Ovary (tissue), 9 donors: ENCODE data around the gene H2BK1. TPM values are rescaled to one million over a fixed set of nuclear protein-coding genes. Genes with fewer than 3 reads are reported as not detected.

Experiments
- DNase-seq, 5 donors: peaks; one replicate each; pipeline ENCODE4 v3.0.0-alpha.2; 2019 to 2020
- H3K27ac ChIP-seq, 2 donors: fragments of 200-600 bp; one replicate each; pipeline versions ENCODE4 v1.5.1 to v1.8.0; 2019 to 2022
- H3K27me3 ChIP-seq: fragments of 200-600 bp; one replicate; pipeline ENCODE4 v1.8.0; 2022
- H3K36me3 ChIP-seq: fragments of 200-600 bp; sonication (generic); one replicate; pipeline ENCODE4 v1.5.1; 2019
- H3K4me1 ChIP-seq: one replicate; pipeline ENCODE4 v1.8.1; 2013; ENCODE audit warnings: mild to moderate bottlenecking, moderate library complexity; ENCODE audit not compliant: insufficient read depth
- H3K4me3 ChIP-seq: fragments of 200-600 bp; sonication (generic); one replicate; pipeline ENCODE4 v1.5.1; 2017
- H3K9me3 ChIP-seq, 2 donors: fragments of 200-600 bp in 1 of 2; sonication (generic) in 1 of 2; one replicate each; pipeline versions ENCODE4 v1.5.1 to v1.8.1; 2013 to 2019; ENCODE audit warnings: mild to moderate bottlenecking in 1 of 2, moderate library complexity in 1 of 2
- CTCF ChIP-seq, 3 donors: fragments of 450-650 bp in 2 of 3; fragments of 200-600 bp in 1 of 3; IDR thresholded peaks; one replicate each; pipeline versions ENCODE4 v1.5.1 to v1.8.0; 2016 to 2022; ENCODE audit warnings: antibody characterized with exemption in 3 of 3, mild to moderate bottlenecking in 1 of 3
- EP300 ChIP-seq: sonication (generic); formaldehyde crosslinking; IDR thresholded peaks from one replicate; pipeline ENCODE4 v1.6.1; 2017; ENCODE audit warnings: antibody characterized with exemption
- POLR2A ChIP-seq: fragments of 450-650 bp; IDR thresholded peaks from one replicate; pipeline ENCODE4 v1.6.1; 2017; ENCODE audit warnings: antibody characterized with exemption, mild to moderate bottlenecking, moderate library complexity
- WGBS, 3 donors: extraction: QIAGEN DNeasy Blood & Tissue Kit in 1 of 3; methylation state at CpG; one replicate each; pipeline versions ENCODE4 v1.1.5 to v1.1.7; 2013 to 2017; 5-methylcytosine and 5-hydroxymethylcytosine counted together
- intact Hi-C, 4 donors: fragments of 100-400 bp; cut with DNase I; formaldehyde crosslinking; loops; one replicate each; pipeline versions ENCODE4 v1.11.0 to v1.15.1; 2022 to 2023
- polyA plus RNA-seq, 2 donors: library from polyadenylated mRNA; stranded (reverse); fragments of 200-250 nt in 1 of 2; fragments of 350-450 nt in 1 of 2; fragmentation: Illumina TruSeq in 1 of 2; extraction: RNeasy Lipid Tissue Mini Kit (QIAGEN cat#74804) in 1 of 2; gene quantifications; one replicate each; pipeline ENCODE4 v1.2.3, GENCODE V29; 2013 to 2014
- total RNA-seq, 7 donors: library from RNA; depleted of rRNA in 2 of 7; stranded (reverse); fragments of >200 nt in 2 of 7; fragmentation: NEBNext Ultra II Directional in 3 of 7; extraction: Animal tissue kit (Norgen Biotek cat#: 25700) in 3 of 7; gene quantifications; one replicate each; pipeline versions ENCODE4 v1.1.0 to v1.2.4, GENCODE V29; 2016 to 2023
- donor health status: DM: no; HTN: no; CAD: no; lungs with moderate emphysema.
- donor health status: DM: no; HTN: no; CAD: no.
- donor health status: Bipolar disorder and iron deficiency.
- donor health status: DM: yes; HTN: yes; CAD: no.
- donor health status: DM: no; HTN: no; CAD: no.
- donor health status: DM: yes; HTN: yes; CAD: no.

Gene H2BK1
- total and polyA plus RNA-seq, 9 donors = 0.36 to 1.3 (median 1.0) TPM; not detected in 5

GRCh38 chr7:151179287-151179860 lies 30.9 kb downstream of the H2BK1 start:
- 83% methylated on average over 8 of the region's 8 CpGs for WGBS, 3 donors
- Histone ChIP-seq H3K27ac (no peak overlapping the region), H3K9me3 (no peaks in the 10 kb centered on the region), H3K4me3 (no peak overlapping the region), H3K27me3 (no peaks in the 10 kb centered on the region), H3K36me3 (no peaks in the 10 kb centered on the region), H3K4me1 (no peaks in the 10 kb centered on the region)
- intact Hi-C loops = loop anchor here in 1 of 4 donors (5.0 kb wide), 1 partner anchor 52 kb away; no protein-coding TSS in a partner anchor
- no peak for TF ChIP-seq POLR2A
- no peak for TF ChIP-seq CTCF (IDR thresholded peaks at IDR 0.05)
- TF ChIP-seq EP300 = no peak
- no peak for DNase-seq

- no peak overlapping the region for H3K4me3 ChIP-seq
- H3K9me3 ChIP-seq = no peaks in the 10 kb centered on the region
- no peak for DNase-seq
- no peaks in the 10 kb centered on the region for H3K27me3 ChIP-seq
- TF ChIP-seq EP300 (no peak), CTCF (IDR thresholded peaks at IDR 0.05) (no peak), POLR2A (no peak)
- H3K27ac ChIP-seq = no peak overlapping the region
- 59 to 67% (median 63%) methylated on average over 2 of the region's 2 CpGs for WGBS, 3 donors
- intact Hi-C loops = loop anchor here in 1 of 4 donors (5.0 kb wide), 1 partner anchor 52 kb away; no protein-coding TSS in a partner anchor
- no peaks in the 10 kb centered on the region for H3K36me3 ChIP-seq
- no peaks in the 10 kb centered on the region for H3K4me1 ChIP-seq
These were observed 31.5 kb downstream of the H2BK1 start for GRCh38 chr7:151178831-151179230.

- TF ChIP-seq POLR2A (no peak), CTCF (IDR thresholded peaks at IDR 0.05) (no peak), EP300 (no peak)
- Histone ChIP-seq H3K4me1 (no peaks in the 10 kb centered on the region), H3K27ac (no peak overlapping the region), H3K9me3 (no peaks in the 10 kb centered on the region), H3K36me3 (no peaks in the 10 kb centered on the region), H3K4me3 (no peak overlapping the region), H3K27me3 (no peaks in the 10 kb centered on the region)
- intact Hi-C loops = loop anchor here in 1 of 4 donors (5.0 kb wide), 1 partner anchor 51 kb away; no protein-coding TSS in a partner anchor
- WGBS, 3 donors = 90 to 97% (median 91%) methylated on average over 9 of the region's 9 CpGs
- DNase-seq = no peak
These were observed 32.1 kb downstream of the H2BK1 start for GRCh38 chr7:151178236-151178635.

GRCh38 chr7:151177310-151177709 lies 33.0 kb downstream of the H2BK1 start:
- intact Hi-C loops = loop anchor here in 1 of 4 donors (5.0 kb wide), 1 partner anchor 50 kb away; no protein-coding TSS in a partner anchor
- Histone ChIP-seq H3K27ac (no peak overlapping the region), H3K9me3 (no peaks in the 10 kb centered on the region), H3K4me1 (no peaks in the 10 kb centered on the region), H3K36me3 (no peaks in the 10 kb centered on the region), H3K4me3 (no peak overlapping the region), H3K27me3 (no peaks in the 10 kb centered on the region)
- DNase-seq = no peak
- 86 to 100% (median 89%) methylated on average over 1 of the region's 1 CpG for WGBS, 3 donors
- TF ChIP-seq EP300 (no peak), POLR2A (no peak), CTCF (IDR thresholded peaks at IDR 0.05) (no peak)
